RWPE2 (cell line): Measurements from ENCODE around the gene TM6SF1.
A peak's percentile ranks its signal among the peaks of the same experiment; 100 is the strongest.

Experiments used
- ATAC-seq: fragments of 200-7000 bp; cut with Tn5 transposase; 3 replicates; pipeline ENCODE4 v1.9.1; 2021; ENCODE audit warnings: low read depth
- DNase-seq: peaks from one replicate; pipeline ENCODE4 v3.0.0-alpha.2; 2020; ENCODE audit warnings: low spot score
- H3K27ac ChIP-seq: fragments of 450-650 bp; 2 replicates; pipeline ENCODE4 v1.5.1; 2017; ENCODE audit warnings: mild to moderate bottlenecking; ENCODE audit not compliant: poor library complexity, severe bottlenecking
- H3K27me3 ChIP-seq: fragments of 250-450 bp; sonication (Bioruptor Pico); 2 replicates; pipeline ENCODE4 v1.5.1; 2021; ENCODE audit warnings: mild to moderate bottlenecking, moderate library complexity; ENCODE audit not compliant: insufficient read depth, poor library complexity, severe bottlenecking
- H3K36me3 ChIP-seq: fragments of 250-450 bp; sonication (Bioruptor Pico); 2 replicates; pipeline ENCODE4 v1.5.1; 2020; ENCODE audit warnings: low read depth, mild to moderate bottlenecking, moderate library complexity
- H3K4me1 ChIP-seq: fragments of 250-450 bp; sonication (Bioruptor Pico); 2 replicates; pipeline ENCODE4 v1.5.1; 2021; ENCODE audit warnings: mild to moderate bottlenecking, moderate library complexity; ENCODE audit not compliant: insufficient read depth, poor library complexity, severe bottlenecking
- H3K4me3 ChIP-seq: fragments of 250-450 bp; sonication (Bioruptor Pico); 2 replicates; pipeline ENCODE4 v1.5.1; 2021; ENCODE audit warnings: mild to moderate bottlenecking, moderate library complexity; ENCODE audit not compliant: severe bottlenecking
- H3K9me3 ChIP-seq: fragments of 250-450 bp; sonication (Bioruptor Pico); 2 replicates; pipeline ENCODE4 v1.5.1; 2021; ENCODE audit warnings: mild to moderate bottlenecking, moderate library complexity; ENCODE audit not compliant: severe bottlenecking
- TF ChIP-seq, protein P1 (sequence below): fragments of 450-650 bp; IDR thresholded peaks from one replicate; pipeline ENCODE4 v1.5.1; 2017; ENCODE audit warnings: mild to moderate bottlenecking, moderate library complexity; ENCODE audit not compliant: poor library complexity, severe bottlenecking

Gene TM6SF1

DNA sequence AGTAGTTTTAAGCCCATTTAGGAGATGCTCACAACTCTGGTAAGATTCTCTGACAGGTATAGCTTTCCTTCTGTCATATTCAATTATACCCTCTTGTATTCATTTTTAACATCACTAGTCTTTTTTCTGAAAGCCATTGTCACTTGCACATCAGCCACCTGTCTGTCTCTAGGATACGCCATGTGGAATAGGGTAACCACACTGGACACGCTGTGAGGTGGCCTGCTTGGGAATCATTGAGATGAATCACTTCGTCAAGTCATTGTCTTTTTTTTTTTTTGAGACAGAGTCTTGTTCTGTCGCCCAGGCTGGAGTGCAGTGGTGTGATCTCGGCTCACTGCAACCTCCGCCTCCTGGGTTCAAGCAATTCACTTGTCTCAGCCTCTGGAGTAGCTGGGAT, 7.4 kb downstream of the TM6SF1 start:
- H3K36me3 ChIP-seq, result no peaks in the 10 kb centered on the region
- DNase-seq (no peak), ATAC-seq (no peak)
- TF ChIP-seq, protein P1, sequence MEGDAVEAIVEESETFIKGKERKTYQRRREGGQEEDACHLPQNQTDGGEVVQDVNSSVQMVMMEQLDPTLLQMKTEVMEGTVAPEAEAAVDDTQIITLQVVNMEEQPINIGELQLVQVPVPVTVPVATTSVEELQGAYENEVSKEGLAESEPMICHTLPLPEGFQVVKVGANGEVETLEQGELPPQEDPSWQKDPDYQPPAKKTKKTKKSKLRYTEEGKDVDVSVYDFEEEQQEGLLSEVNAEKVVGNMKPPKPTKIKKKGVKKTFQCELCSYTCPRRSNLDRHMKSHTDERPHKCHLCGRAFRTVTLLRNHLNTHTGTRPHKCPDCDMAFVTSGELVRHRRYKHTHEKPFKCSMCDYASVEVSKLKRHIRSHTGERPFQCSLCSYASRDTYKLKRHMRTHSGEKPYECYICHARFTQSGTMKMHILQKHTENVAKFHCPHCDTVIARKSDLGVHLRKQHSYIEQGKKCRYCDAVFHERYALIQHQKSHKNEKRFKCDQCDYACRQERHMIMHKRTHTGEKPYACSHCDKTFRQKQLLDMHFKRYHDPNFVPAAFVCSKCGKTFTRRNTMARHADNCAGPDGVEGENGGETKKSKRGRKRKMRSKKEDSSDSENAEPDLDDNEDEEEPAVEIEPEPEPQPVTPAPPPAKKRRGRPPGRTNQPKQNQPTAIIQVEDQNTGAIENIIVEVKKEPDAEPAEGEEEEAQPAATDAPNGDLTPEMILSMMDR, result no peak
- no peaks in the 10 kb centered on the region for H3K4me1 ChIP-seq
- H3K27ac ChIP-seq, result no peak overlapping the region
- H3K27me3 ChIP-seq, result no peaks in the 10 kb centered on the region
- no peaks in the 10 kb centered on the region for H3K9me3 ChIP-seq
- H3K4me3 ChIP-seq, result no peak overlapping the region

DNA sequence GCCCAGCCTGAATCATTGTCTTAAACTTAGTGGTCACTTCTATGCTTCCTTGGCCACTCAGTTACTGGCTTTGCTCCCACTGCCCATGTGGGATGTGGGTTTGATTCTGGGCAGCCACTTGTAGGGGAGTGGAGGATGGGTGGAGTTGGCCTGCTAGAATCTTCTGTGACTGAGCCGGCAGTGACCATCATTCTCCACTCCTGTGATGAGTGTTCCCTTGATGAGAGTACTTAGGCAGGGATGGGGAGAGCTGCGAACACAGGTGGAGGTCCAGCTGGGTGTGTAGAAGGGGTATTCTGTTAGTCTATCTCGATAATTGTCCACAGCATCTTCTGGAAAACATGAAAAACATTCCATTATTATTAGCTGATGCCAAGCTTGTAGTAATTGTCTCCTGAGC, 8.0 kb downstream of the TM6SF1 start:
- Histone ChIP-seq H3K27ac (no peak overlapping the region), H3K4me3 (no peak overlapping the region), H3K4me1 (no peaks in the 10 kb centered on the region), H3K9me3 (no peaks in the 10 kb centered on the region), H3K36me3 (no peaks in the 10 kb centered on the region), H3K27me3 (no peaks in the 10 kb centered on the region)
- TF ChIP-seq, protein P1, result no peak
- DNase-seq (no peak), ATAC-seq (no peak)

DNA sequence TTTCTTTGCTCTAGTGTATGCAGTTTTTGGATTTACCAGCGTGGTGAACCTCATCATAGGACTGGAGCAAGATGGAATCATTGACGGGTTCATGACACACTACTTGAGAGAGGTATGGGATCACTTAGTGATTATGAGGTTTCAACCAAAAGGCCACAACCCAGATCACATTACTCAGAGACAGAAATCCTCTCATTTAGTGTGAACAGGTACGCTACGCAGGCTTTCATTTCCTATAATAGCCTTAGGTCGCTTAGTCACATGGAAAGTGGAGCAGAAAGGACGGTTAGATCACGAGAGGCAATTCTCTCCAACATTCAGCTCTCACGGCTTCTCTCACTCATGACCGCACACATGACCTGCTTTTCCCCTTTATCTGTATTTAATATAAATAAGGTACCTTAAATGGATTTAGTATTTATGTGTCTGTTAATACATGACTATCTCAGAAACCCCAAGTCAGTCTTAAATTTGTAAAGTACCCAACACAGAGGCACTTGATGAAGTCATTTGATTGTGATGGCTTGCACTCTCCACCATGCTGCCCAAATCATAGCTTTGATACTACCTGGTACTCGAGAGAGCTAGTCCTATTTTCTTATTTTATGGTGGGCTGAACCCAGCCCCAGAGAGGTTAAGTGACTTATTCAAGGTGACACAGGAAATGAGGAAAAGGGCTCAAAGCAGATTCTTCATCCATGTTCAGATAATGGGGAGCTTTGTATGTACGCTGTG, 8.6 kb downstream of the TM6SF1 start:
- Histone ChIP-seq H3K27ac (no peak overlapping the region), H3K27me3 (no peaks in the 10 kb centered on the region), H3K36me3 (no peaks in the 10 kb centered on the region), H3K4me1 (no peaks in the 10 kb centered on the region), H3K9me3 (no peaks in the 10 kb centered on the region), H3K4me3 (no peak overlapping the region)
- no peak for DNase-seq
- TF ChIP-seq, protein P1, result no peak
- no peak for ATAC-seq

DNA sequence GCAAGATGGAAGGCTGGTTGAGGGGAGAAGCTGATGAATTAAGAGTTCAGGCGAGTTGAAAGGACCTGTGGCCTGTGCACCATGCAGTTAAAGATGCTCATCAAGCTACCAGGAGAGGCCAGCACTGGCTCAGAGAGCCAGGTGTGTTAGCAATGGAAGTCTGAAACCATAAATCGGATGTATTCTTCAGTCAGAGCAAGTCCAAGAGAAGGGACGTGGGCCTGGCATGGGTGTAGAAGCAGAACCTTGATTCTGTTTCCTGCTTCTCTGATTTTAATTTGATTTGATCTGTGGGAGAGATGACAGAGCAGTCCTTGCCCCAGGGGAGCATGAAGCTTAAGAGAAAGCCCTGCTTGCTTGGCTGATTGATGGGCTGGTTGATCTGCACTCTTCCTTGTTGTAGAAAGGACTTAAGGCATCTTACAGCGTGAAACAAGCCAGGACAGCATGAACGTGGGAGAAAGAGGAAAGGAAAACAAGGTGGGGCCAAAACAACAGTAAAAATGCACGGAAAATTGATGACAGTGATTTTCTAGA, 10.9 kb downstream of the TM6SF1 start:
- no peaks in the 10 kb centered on the region for H3K9me3 ChIP-seq
- no peaks in the 10 kb centered on the region for H3K4me1 ChIP-seq
- H3K36me3 ChIP-seq, result peaks cover 4% of the 10 kb centered on the region; the same call in 1 of the 2 replicates
- peak; percentile 43; the same call in 1 of the 3 replicates for ATAC-seq
- H3K27me3 ChIP-seq, result no peaks in the 10 kb centered on the region
- TF ChIP-seq, protein P1, result no peak
- no peak for DNase-seq
- H3K4me3 ChIP-seq, result no peak overlapping the region
- H3K27ac ChIP-seq, result no peak overlapping the region

DNA sequence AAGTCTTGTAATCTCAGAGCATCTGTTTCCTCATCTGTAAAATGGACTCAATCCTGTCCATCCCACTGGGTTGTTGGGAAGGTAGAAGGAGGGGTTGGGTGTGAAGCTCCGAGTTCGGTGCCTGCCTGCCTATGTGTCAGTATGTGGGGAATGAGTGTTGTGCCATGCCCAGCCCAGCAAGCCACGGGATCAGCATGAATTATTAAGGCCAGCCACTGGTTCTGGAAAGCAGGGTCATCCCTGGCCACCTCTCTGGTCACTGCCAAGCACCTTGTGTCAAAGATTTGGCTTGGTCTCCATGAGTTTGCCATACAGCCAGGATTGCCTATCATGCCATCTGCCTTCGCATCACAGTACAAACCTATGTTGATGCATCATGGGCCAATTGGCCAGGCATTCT, 11.5 kb downstream of the TM6SF1 start:
- no peak overlapping the region for H3K27ac ChIP-seq
- H3K9me3 ChIP-seq, result no peaks in the 10 kb centered on the region
- H3K4me3 ChIP-seq, result no peak overlapping the region
- no peak for ATAC-seq
- no peaks in the 10 kb centered on the region for H3K4me1 ChIP-seq
- no peaks in the 10 kb centered on the region for H3K27me3 ChIP-seq
- DNase-seq, result no peak
- TF ChIP-seq, protein P1, result no peak
- peaks cover 4% of the 10 kb centered on the region; the same call in 1 of the 2 replicates for H3K36me3 ChIP-seq
